ENCODE measurements around the gene PTPRT. TPM values are rescaled to one million over a fixed set of nuclear protein-coding genes. Genes with fewer than 3 reads are reported as not detected.

The PTPRT gene
- total RNA-seq, 1 experiment from 2014 or later = not detected

DNA sequence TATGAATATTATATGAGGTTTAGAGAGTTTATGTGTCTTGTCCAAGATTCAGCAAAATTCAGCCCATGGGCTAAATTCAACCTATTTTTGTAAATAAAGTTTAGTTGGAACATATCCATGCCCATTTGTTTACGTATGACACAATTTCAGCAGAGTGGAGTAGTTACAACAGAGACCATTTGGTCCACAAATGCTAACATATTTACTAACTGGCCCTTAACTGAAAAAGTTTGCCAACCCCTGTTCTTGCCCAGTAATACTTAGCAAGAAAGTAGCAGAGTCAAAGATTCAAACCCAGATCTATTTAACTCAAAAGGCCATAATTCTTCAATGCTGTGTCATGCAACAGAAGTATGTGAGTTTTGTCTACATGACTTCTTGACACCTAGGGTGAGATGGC lies 561.0 kb downstream of the PTPRT start:
- TF ChIP-seq CTCF (IDR thresholded peaks at IDR 0.05; ENCODE audit: unreplicated experiment) = no peak
- intact Hi-C loops (cut with micrococcal nuclease; ENCODE audit: unreplicated experiment) = no loop called here
- Mint-ChIP-seq H3K4me3 (ENCODE audit: low read depth, unreplicated experiment) (no peak overlapping the region), H3K27ac (ENCODE audit: unreplicated experiment) (no peak overlapping the region), H3K9me3 (ENCODE audit: low read depth, unreplicated experiment) (peaks cover 5% of the 10 kb centered on the region), H3K4me1 (ENCODE audit: low read depth, unreplicated experiment) (no peaks in the 10 kb centered on the region), H3K27me3 (ENCODE audit: unreplicated experiment) (no peaks in the 10 kb centered on the region), H3K36me3 (ENCODE audit: insufficient read depth, unreplicated experiment) (no peaks in the 10 kb centered on the region)
- CTCF ChIA-PET = no interaction called here
- no peak for DNase-seq
- no TSS peak for BruUV-seq (replicated peaks)

- no peaks in the 10 kb centered on the region for H3K27me3 Mint-ChIP-seq (ENCODE audit: unreplicated experiment)
- H3K4me1 Mint-ChIP-seq (ENCODE audit: low read depth, unreplicated experiment) = no peaks in the 10 kb centered on the region
- no TSS peak for BruUV-seq (replicated peaks)
- intact Hi-C loops (cut with micrococcal nuclease; ENCODE audit: unreplicated experiment) = no loop called here
- no peak overlapping the region for H3K4me3 Mint-ChIP-seq (ENCODE audit: low read depth, unreplicated experiment)
- H3K36me3 Mint-ChIP-seq (ENCODE audit: insufficient read depth, unreplicated experiment) = no peaks in the 10 kb centered on the region
- no peak for TF ChIP-seq CTCF (IDR thresholded peaks at IDR 0.05; ENCODE audit: unreplicated experiment)
- no peak overlapping the region for H3K27ac Mint-ChIP-seq (ENCODE audit: unreplicated experiment)
- CTCF ChIA-PET = interaction anchor here (1.0 kb wide), 1 partner anchor 8 kb away, joined by 4 read pairs; no protein-coding TSS in a partner anchor
- DNase-seq = no peak
- H3K9me3 Mint-ChIP-seq (ENCODE audit: low read depth, unreplicated experiment) = peaks cover 3% of the 10 kb centered on the region
Observed at GRCh38 chr20:42613076-42613475, 576.6 kb downstream of the PTPRT start.

- no peaks in the 10 kb centered on the region for H3K36me3 Mint-ChIP-seq (ENCODE audit: insufficient read depth, unreplicated experiment)
- H3K9me3 Mint-ChIP-seq (ENCODE audit: low read depth, unreplicated experiment) = peaks cover 3% of the 10 kb centered on the region
- no peak for TF ChIP-seq CTCF (IDR thresholded peaks at IDR 0.05; ENCODE audit: unreplicated experiment)
- BruUV-seq (replicated peaks) = no TSS peak
- no peak overlapping the region for H3K27ac Mint-ChIP-seq (ENCODE audit: unreplicated experiment)
- no peak for DNase-seq
- CTCF ChIA-PET = interaction anchor here (0.5 kb wide), 1 partner anchor 412 kb away, joined by 6 read pairs; no protein-coding TSS in a partner anchor
- no peak overlapping the region for H3K4me3 Mint-ChIP-seq (ENCODE audit: low read depth, unreplicated experiment)
- intact Hi-C loops (cut with micrococcal nuclease; ENCODE audit: unreplicated experiment) = no loop called here
- no peaks in the 10 kb centered on the region for H3K27me3 Mint-ChIP-seq (ENCODE audit: unreplicated experiment)
- no peaks in the 10 kb centered on the region for H3K4me1 Mint-ChIP-seq (ENCODE audit: low read depth, unreplicated experiment)
Observed at GRCh38 chr20:42611889-42612837, 577.5 kb downstream of the PTPRT start.

GRCh38 chr20:42611423-42611822 lies 578.3 kb downstream of the PTPRT start:
- intact Hi-C loops (cut with micrococcal nuclease; ENCODE audit: unreplicated experiment) = no loop called here
- no TSS peak for BruUV-seq (replicated peaks)
- Mint-ChIP-seq H3K4me3 (ENCODE audit: low read depth, unreplicated experiment) (no peak overlapping the region), H3K9me3 (ENCODE audit: low read depth, unreplicated experiment) (peaks cover 3% of the 10 kb centered on the region), H3K4me1 (ENCODE audit: low read depth, unreplicated experiment) (peaks cover 4% of the 10 kb centered on the region), H3K36me3 (ENCODE audit: insufficient read depth, unreplicated experiment) (no peaks in the 10 kb centered on the region), H3K27ac (ENCODE audit: unreplicated experiment) (no peak overlapping the region), H3K27me3 (ENCODE audit: unreplicated experiment) (no peaks in the 10 kb centered on the region)
- CTCF ChIA-PET = no interaction called here
- no peak for DNase-seq
- no peak for TF ChIP-seq CTCF (IDR thresholded peaks at IDR 0.05; ENCODE audit: unreplicated experiment)
